Heart left ventricle (tissue), 16 donors: ENCODE data around the gene SMC6. TPM values are rescaled to one million over a fixed set of nuclear protein-coding genes. Genes with fewer than 3 reads are reported as not detected.

ENCODE experiments used
- ATAC-seq, 4 donors: fragments of 200-7000 bp; cut with Tn5 transposase; one replicate each; pipeline ENCODE4 v1.9.1; 2020 to 2022; ENCODE audit warnings: moderate library complexity in 4 of 4, mild to moderate bottlenecking in 3 of 4, moderate number of reproducible peaks in 1 of 4
- DNase-seq, 5 donors: peaks; one replicate each; pipeline ENCODE4 v3.0.0-alpha.2; 2020
- H3K27ac ChIP-seq, 12 donors: fragments of 200-600 bp; sonication (generic) in 4 of 12; one replicate each; pipeline versions ENCODE4 v1.5.0 to v1.8.0; 2016 to 2022; ENCODE audit warnings: mild to moderate bottlenecking in 2 of 12
- H3K27me3 ChIP-seq, 9 donors: fragments of 200-600 bp; sonication (generic) in 2 of 9; one replicate each; pipeline versions ENCODE4 v1.5.1 to v1.8.0; 2016 to 2022; ENCODE audit warnings: mild to moderate bottlenecking in 3 of 9
- H3K36me3 ChIP-seq, 9 donors: fragments of 200-600 bp; sonication (generic) in 2 of 9; one replicate each; pipeline versions ENCODE4 v1.5.0 to v1.8.0; 2018 to 2022; ENCODE audit warnings: mild to moderate bottlenecking in 2 of 9
- H3K4me1 ChIP-seq, 12 donors: fragments of 200-600 bp; sonication (generic) in 4 of 12; one replicate each; pipeline versions ENCODE4 v1.5.0 to v1.8.0; 2016 to 2022; ENCODE audit warnings: mild to moderate bottlenecking in 3 of 12
- H3K4me3 ChIP-seq, 12 donors: fragments of 200-600 bp; sonication (generic) in 4 of 12; one replicate each; pipeline versions ENCODE4 v1.5.0 to v1.8.0; 2017 to 2022; ENCODE audit warnings: mild to moderate bottlenecking in 9 of 12, moderate library complexity in 4 of 12
- H3K9me3 ChIP-seq, 12 donors: fragments of 200-600 bp; sonication (generic) in 4 of 12; one replicate each; pipeline versions ENCODE4 v1.5.0 to v1.8.0; 2016 to 2022; ENCODE audit warnings: mild to moderate bottlenecking in 1 of 12
- CTCF ChIP-seq, 12 donors: fragments of 200-600 bp; sonication (generic) in 4 of 12; IDR thresholded peaks; one replicate each; pipeline versions ENCODE4 v1.5.0 to v1.8.0; 2018 to 2022; ENCODE audit warnings: antibody characterized with exemption in 12 of 12, mild to moderate bottlenecking in 5 of 12
- POLR2A ChIP-seq, 2 donors: fragments of 450-650 bp; IDR thresholded peaks; one replicate each; pipeline ENCODE4 v1.6.1; 2017; ENCODE audit warnings: antibody characterized with exemption in 2 of 2, mild to moderate bottlenecking in 2 of 2, moderate library complexity in 2 of 2
- WGBS, 4 donors: extraction: QIAGEN DNeasy Blood & Tissue Kit in 2 of 4; methylation state at CpG; one replicate each; pipeline versions ENCODE4 v1.1.5 to v1.1.7; 2013 to 2018; 5-methylcytosine and 5-hydroxymethylcytosine counted together
- intact Hi-C, 10 donors: fragments of 100-400 bp; cut with DNase I; formaldehyde crosslinking; loops; one replicate each; pipeline versions ENCODE4 v1.11.1 to v1.14.2; 2022
- polyA plus RNA-seq, 2 donors: library from polyadenylated mRNA; stranded (reverse); fragments of 200-250 nt; gene quantifications; one replicate each; pipeline ENCODE4 v1.2.3, GENCODE V29; 2013
- total RNA-seq, 9 donors: library from RNA; depleted of rRNA in 2 of 9; stranded (reverse); fragments of >200 nt in 2 of 9; fragmentation: NEBNext Ultra II Directional in 3 of 9; extraction: Animal tissue kit (Norgen Biotek cat#: 25700) in 3 of 9; gene quantifications; one replicate each; pipeline versions ENCODE4 v1.1.0 to v1.2.4, GENCODE V29; 2016 to 2023
- donor health status: ischemic (EF 13 %, LVEDD 7.1; RV severe dilation, severe dysfunction).
- donor health status: healthy with polysubstance abuse.
- donor health status: DM: no; HTN: yes; CAD: no.
- donor health status: DM: no; HTN: no; CAD: no.
- donor health status: ischemic (EF 25% LVEDD 6.9; RV normal size, moderate dysfunction).
- donor health status: ischemic (EF 25% LVEDD 5.7; RV mildly dilated, moderate dysfunction).
- donor health status: healthy.
- donor health status: DM: yes; HTN: yes; CAD: no.
- donor health status: ischemic (EF 35%, LVEDD 5.7; RV mildly dilated, moderate dysfunction).
- donor health status: nonischemic (EF 11% LVEDD 7.7; RV severe dilation, severe dysfunction).
- donor health status: DM: yes; HTN: yes; CAD: no.
- donor health status: PGD.
- donor health status: ischemic (EF 29% LVEDD 5.4; RV normal size, mild dysfunction).
- donor health status: nonischemic (EF 23%, LVEDD 6.1; RV moderate dilation, normal function).

The SMC6 gene
- total and polyA plus RNA-seq, 11 donors: 5.9 to 14.7 (median 12.2) TPM

- H3K4me1 ChIP-seq: peaks cover 0 to 21% (median 11%) of the 10 kb centered on the region in 12 donors
- WGBS, 4 donors: 33 to 57% (median 48%) methylated on average over 4 to 5 of the region's 5 CpGs
- TF ChIP-seq POLR2A (IDR thresholded peaks at IDR 0.05) (no peak), CTCF (IDR thresholded peaks at IDR 0.05) (no peak)
- peak in 2 of 5 donors; percentile 36 to 37 for DNase-seq
- no peaks in the 10 kb centered on the region for H3K9me3 ChIP-seq
- intact Hi-C loops: loop anchor here in 1 of 10 donors (2.0 kb wide), 1 partner anchor 21 kb away; no protein-coding TSS in a partner anchor
- no peaks in the 10 kb centered on the region for H3K36me3 ChIP-seq
- no peaks in the 10 kb centered on the region for H3K27me3 ChIP-seq
- peak overlapping the region in 1 of 12 donors; percentile 61 for H3K27ac ChIP-seq
- H3K4me3 ChIP-seq: peak overlapping the region in 1 of 12 donors; percentile 6
- ATAC-seq: peak; percentile 81 to 93 (median 90)
Measured at GRCh38 chr2:17800219-17800618, 46.6 kb upstream of the SMC6 start.

DNA sequence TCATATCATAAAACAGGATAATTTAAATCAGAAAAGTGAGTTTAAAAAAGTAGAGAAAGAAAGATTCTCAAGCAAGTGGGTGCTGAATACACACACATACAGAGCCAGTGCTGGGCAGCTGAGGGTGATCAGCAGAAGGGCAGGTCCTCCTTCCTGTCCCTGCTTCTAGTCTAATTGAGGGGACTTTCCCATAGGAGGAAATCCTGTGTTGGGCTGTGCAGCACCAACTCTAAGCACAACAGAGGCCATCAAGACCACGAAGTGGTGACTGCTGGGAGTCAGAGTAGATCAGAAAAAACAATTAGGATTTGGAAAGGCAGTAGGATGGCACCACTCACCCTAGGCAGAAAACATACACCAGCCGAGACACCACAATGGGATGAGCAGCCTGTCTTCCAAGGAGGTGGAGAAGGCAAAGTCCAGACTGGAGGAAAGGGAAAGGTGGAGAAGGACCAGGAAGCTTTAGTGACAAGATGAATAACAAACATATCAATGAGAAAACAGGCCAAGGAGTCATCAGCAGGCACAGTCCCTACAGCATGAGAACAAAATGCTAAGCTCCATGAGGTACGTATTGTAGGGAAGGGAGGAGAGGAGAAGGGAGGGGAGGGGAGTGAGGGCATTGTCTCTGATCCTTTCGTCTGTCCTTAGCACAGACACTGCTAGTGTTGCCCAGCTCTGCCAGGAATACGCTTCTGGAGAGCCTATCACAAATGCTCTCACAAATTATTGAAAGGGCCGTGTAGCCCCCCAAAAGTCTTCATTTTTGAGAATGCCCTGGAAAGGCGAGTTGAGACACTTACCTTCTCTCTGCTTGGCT is 45.9 kb upstream of the SMC6 start:
- H3K27me3 ChIP-seq: no peaks in the 10 kb centered on the region
- H3K9me3 ChIP-seq: no peaks in the 10 kb centered on the region
- H3K4me3 ChIP-seq: peak overlapping the region in 1 of 12 donors; percentile 6
- no peaks in the 10 kb centered on the region for H3K36me3 ChIP-seq
- intact Hi-C loops: loop anchor here in 1 of 10 donors (2.0 kb wide), 1 partner anchor 21 kb away; no protein-coding TSS in a partner anchor
- DNase-seq (no peak), ATAC-seq (peak; percentile 41 to 78 (median 63))
- H3K4me1 ChIP-seq: peaks cover 0 to 21% (median 11%) of the 10 kb centered on the region in 12 donors
- WGBS, 4 donors: 44 to 66% (median 57%) methylated on average over 7 of the region's 7 CpGs
- TF ChIP-seq CTCF (IDR thresholded peaks at IDR 0.05): no peak
- peak overlapping the region in 1 of 12 donors; percentile 61 for H3K27ac ChIP-seq

- 95 to 99% (median 95%) methylated on average over 4 of the region's 4 CpGs for WGBS, 4 donors
- H3K4me1 ChIP-seq: peaks cover 0 to 21% (median 10%) of the 10 kb centered on the region in 12 donors
- intact Hi-C loops: no loop called here
- no peaks in the 10 kb centered on the region for H3K9me3 ChIP-seq
- no peak overlapping the region for H3K27ac ChIP-seq
- TF ChIP-seq CTCF (IDR thresholded peaks at IDR 0.05): no peak
- no peak for TF ChIP-seq POLR2A (IDR thresholded peaks at IDR 0.05)
- no peaks in the 10 kb centered on the region for H3K36me3 ChIP-seq
- DNase-seq (no peak), ATAC-seq (no peak)
- no peak overlapping the region for H3K4me3 ChIP-seq
- H3K27me3 ChIP-seq: no peaks in the 10 kb centered on the region
Measured at GRCh38 chr2:17798338-17798737, 44.7 kb upstream of the SMC6 start.

GRCh38 chr2:17795309-17795708 is 41.7 kb upstream of the SMC6 start:
- WGBS, 4 donors: 89 to 93% (median 91%) methylated on average over 5 of the region's 5 CpGs
- TF ChIP-seq POLR2A (IDR thresholded peaks at IDR 0.05): no peak
- H3K36me3 ChIP-seq: no peaks in the 10 kb centered on the region
- no peak overlapping the region for H3K4me3 ChIP-seq
- H3K27me3 ChIP-seq: no peaks in the 10 kb centered on the region
- H3K27ac ChIP-seq: no peak overlapping the region
- intact Hi-C loops: no loop called here
- ATAC-seq (no peak), DNase-seq (no peak)
- peaks cover 0 to 16% (median 7%) of the 10 kb centered on the region in 12 donors for H3K4me1 ChIP-seq
- H3K9me3 ChIP-seq: no peaks in the 10 kb centered on the region
